Measurements from ENCODE around the gene FSHR.

DNA sequence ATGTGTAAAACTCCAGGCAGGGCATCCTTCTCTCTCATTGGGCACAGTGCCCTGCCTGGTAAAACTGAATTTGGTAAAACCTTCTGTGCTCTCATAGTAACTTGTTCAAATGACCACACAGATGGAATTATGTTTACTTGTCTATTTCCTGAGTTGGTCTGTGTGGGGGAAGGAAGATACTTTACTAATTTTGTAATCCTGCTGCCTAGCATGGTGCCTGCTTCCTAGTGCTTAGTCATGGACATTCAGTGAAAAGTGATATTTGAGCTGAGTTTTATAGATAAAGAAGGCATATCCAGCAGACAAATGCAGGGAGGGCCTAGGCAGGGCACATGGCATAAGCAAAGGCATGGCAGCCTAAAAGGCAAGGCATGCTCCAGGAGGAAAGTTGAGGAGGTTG is 199.4 kb downstream of the FSHR start:
- TF ChIP-seq POLR2AphosphoS5 (IDR thresholded peaks at IDR 0.05; ENCODE audit: borderline replicate concordance, low read depth, low read length) (no peak), EZH2 (IDR thresholded peaks at IDR 0.05) (no peak)

Measured in SK-N-MC (cell line).